UCSD-AML1 (cell line): ENCODE measurements around the gene DEDD.
"Not testable (repeated sequence)": the region's sequence is repeated elsewhere in the genome, so short reads cannot be mapped to it uniquely, and the experiment has no call there.

Source experiments
- DNase-seq: peaks from one replicate; lab custom pipeline; 2025; ENCODE audit not compliant: unreplicated experiment; lab: John Stamatoyannopoulos, UW

The DEDD gene

GRCh38 chr1:161128591-161129420 is 3.7 kb downstream of the DEDD start:
- DNase-seq, result no peak

GRCh38 chr1:161127649-161128048 is 4.8 kb downstream of the DEDD start:
- no peak for DNase-seq

- no peak for DNase-seq
These were observed 9.5 kb downstream of the DEDD start for GRCh38 chr1:161122967-161123366.

- no peak for DNase-seq
These were observed 10.6 kb downstream of the DEDD start for GRCh38 chr1:161121834-161122233.

- no peak for DNase-seq
These were observed 11.3 kb downstream of the DEDD start for GRCh38 chr1:161121042-161121650.

- DNase-seq, result peak; percentile 36
These were observed 13.2 kb downstream of the DEDD start for GRCh38 chr1:161119092-161119903.

GRCh38 chr1:161117759-161118581 is 14.5 kb downstream of the DEDD start, which contains the start of the genes NIT1 and PFDN2:
Gene NIT1 (plus strand): TSS chr1:161118105. CDS start chr1:161118177, 72 bp downstream.
Gene PFDN2 (minus strand): TSS chr1:161118037. CDS start chr1:161118026, 11 bp downstream.
- DNase-seq, result peak; percentile 87

GRCh38 chr1:161115961-161116360 is 16.5 kb downstream of the DEDD start:
- not testable (repeated sequence) for DNase-seq

GRCh38 chr1:161115132-161115711 is 17.2 kb downstream of the DEDD start:
- no peak for DNase-seq

GRCh38 chr1:161114556-161114955 is 17.9 kb downstream of the DEDD start:
- no peak for DNase-seq

GRCh38 chr1:161113915-161114314 is 18.6 kb downstream of the DEDD start:
- no peak for DNase-seq

- DNase-seq, result no peak
These were observed 20.9 kb downstream of the DEDD start for GRCh38 chr1:161111527-161111926.

GRCh38 chr1:161111117-161111516 is 21.4 kb downstream of the DEDD start:
- DNase-seq, result no peak

- no peak for DNase-seq
These were observed 26.0 kb downstream of the DEDD start for GRCh38 chr1:161106431-161106830.

GRCh38 chr1:161100556-161100955 is 31.9 kb downstream of the DEDD start:
- no peak for DNase-seq

GRCh38 chr1:161099090-161099802 is 33.2 kb downstream of the DEDD start:
- no peak for DNase-seq

GRCh38 chr1:161098210-161099068 is 34.0 kb downstream of the DEDD start, which contains the start of gene KLHDC9:
Gene KLHDC9 (plus strand): TSS chr1:161098361. CDS start chr1:161098536, 175 bp downstream.
- DNase-seq, result no peak

GRCh38 chr1:161096530-161096929 is 35.9 kb downstream of the DEDD start:
- no peak for DNase-seq

GRCh38 chr1:161096015-161096414 is 36.5 kb downstream of the DEDD start:
- DNase-seq, result no peak
